Activated B cell treated with CpG ODN at 0.5 μM for 24 hours (primary cell): Measurements from ENCODE around the gene ANKRD40. TPM values are rescaled to one million over a fixed set of nuclear protein-coding genes. Genes with fewer than 3 reads are reported as not detected.

Experiments
- ATAC-seq: fragments of 200-7000 bp; cut with Tn5 transposase; one replicate; pipeline ENCODE4 v1.10.0; 2021; ENCODE audit warnings: low read depth, mild to moderate bottlenecking, moderate library complexity
- CTCF ChIA-PET: fragments of 350-600 bp; sonication (Branson Sonifier 250); formaldehyde crosslinking; loops from one replicate; lab custom pipeline; 2021; ENCODE audit warnings: antibody characterized with exemption; lab: Charles Lee
- POLR2A ChIA-PET: fragments of 350-600 bp; sonication (Branson Sonifier 250); formaldehyde crosslinking; loops from one replicate; lab custom pipeline; 2021; ENCODE audit warnings: antibody characterized with exemption; lab: Charles Lee
- DNase-seq: peaks from one replicate; pipeline ENCODE4 v3.0.0; 2022
- H3K27ac Mint-ChIP-seq: one replicate; pipeline ENCODE4 v1.8.0; 2020; ENCODE audit warnings: mixed read lengths
- H3K27me3 Mint-ChIP-seq: one replicate; pipeline ENCODE4 v1.8.0; 2021; ENCODE audit warnings: mixed read lengths
- H3K36me3 Mint-ChIP-seq: one replicate; pipeline ENCODE4 v1.8.0; 2021; ENCODE audit warnings: low read depth, mixed read lengths
- H3K4me1 Mint-ChIP-seq: one replicate; pipeline ENCODE4 v1.8.0; 2021; ENCODE audit warnings: mixed read lengths
- H3K4me3 Mint-ChIP-seq: one replicate; pipeline ENCODE4 v1.8.0; 2020; ENCODE audit warnings: mild to moderate bottlenecking, mixed read lengths
- H3K9me3 Mint-ChIP-seq: one replicate; pipeline ENCODE4 v1.8.0; 2020; ENCODE audit warnings: mixed read lengths
- CTCF ChIP-seq: fragments of 200-600 bp; IDR thresholded peaks from one replicate; pipeline ENCODE4 v1.8.0; 2022; ENCODE audit warnings: antibody characterized with exemption, mild to moderate bottlenecking
- intact Hi-C: fragments of 100-400 bp; cut with micrococcal nuclease; formaldehyde crosslinking; loops from one replicate; pipeline ENCODE4 v1.15.1; 2024
- total RNA-seq: library from RNA; stranded (reverse); gene quantifications from 2 replicates; pipeline ENCODE4 v1.2.3, GENCODE V29; 2022

Gene ANKRD40
- total RNA-seq, 1 donor from 2014 or later, result 39.0 TPM

- no peaks in the 10 kb centered on the region for H3K9me3 Mint-ChIP-seq
- POLR2A ChIA-PET, result no interaction called here
- H3K27ac Mint-ChIP-seq, result no peak overlapping the region
- peaks cover 17% of the 10 kb centered on the region for H3K36me3 Mint-ChIP-seq
- CTCF ChIA-PET, result no interaction called here
- H3K4me3 Mint-ChIP-seq, result no peak overlapping the region
- no peak for TF ChIP-seq CTCF
- DNase-seq (no peak), ATAC-seq (no peak)
- intact Hi-C loops, result no loop called here
- H3K4me1 Mint-ChIP-seq, result no peaks in the 10 kb centered on the region
- H3K27me3 Mint-ChIP-seq, result no peaks in the 10 kb centered on the region
Observed at GRCh38 chr17:50689251-50689650, 18.5 kb downstream of the ANKRD40 start.

GRCh38 chr17:50688245-50688644 lies 19.5 kb downstream of the ANKRD40 start:
- CTCF ChIA-PET, result no interaction called here
- no peaks in the 10 kb centered on the region for H3K9me3 Mint-ChIP-seq
- H3K4me1 Mint-ChIP-seq, result no peaks in the 10 kb centered on the region
- no peak overlapping the region for H3K27ac Mint-ChIP-seq
- POLR2A ChIA-PET, result no interaction called here
- H3K4me3 Mint-ChIP-seq, result no peak overlapping the region
- DNase-seq, result no peak
- intact Hi-C loops, result no loop called here
- peaks cover 10% of the 10 kb centered on the region for H3K36me3 Mint-ChIP-seq
- no peaks in the 10 kb centered on the region for H3K27me3 Mint-ChIP-seq
- TF ChIP-seq CTCF, result no peak
- no peak for ATAC-seq

- ChIA-PET CTCF (no interaction called here), POLR2A (no interaction called here)
- Mint-ChIP-seq H3K9me3 (no peaks in the 10 kb centered on the region), H3K4me3 (no peak overlapping the region), H3K27ac (no peak overlapping the region), H3K27me3 (peaks cover 2% of the 10 kb centered on the region), H3K36me3 (peaks cover 3% of the 10 kb centered on the region), H3K4me1 (no peaks in the 10 kb centered on the region)
- TF ChIP-seq CTCF, result no peak
- ATAC-seq, result no peak
- no peak for DNase-seq
- intact Hi-C loops, result no loop called here
Observed at GRCh38 chr17:50687200-50688066, 20.3 kb downstream of the ANKRD40 start.

- intact Hi-C loops, result no loop called here
- POLR2A ChIA-PET, result no interaction called here
- no peaks in the 10 kb centered on the region for H3K9me3 Mint-ChIP-seq
- no peak for TF ChIP-seq CTCF
- ATAC-seq (no peak), DNase-seq (no peak)
- CTCF ChIA-PET, result no interaction called here
- H3K27me3 Mint-ChIP-seq, result peaks cover 10% of the 10 kb centered on the region
- no peak overlapping the region for H3K4me3 Mint-ChIP-seq
- H3K27ac Mint-ChIP-seq, result no peak overlapping the region
- H3K4me1 Mint-ChIP-seq, result no peaks in the 10 kb centered on the region
- no peaks in the 10 kb centered on the region for H3K36me3 Mint-ChIP-seq
Observed at GRCh38 chr17:50686494-50687199, 21.1 kb downstream of the ANKRD40 start.

- H3K9me3 Mint-ChIP-seq, result no peaks in the 10 kb centered on the region
- ATAC-seq, result no peak
- H3K27me3 Mint-ChIP-seq, result peaks cover 16% of the 10 kb centered on the region
- POLR2A ChIA-PET, result no interaction called here
- no peak for DNase-seq
- no peaks in the 10 kb centered on the region for H3K36me3 Mint-ChIP-seq
- no peak for TF ChIP-seq CTCF
- no peak overlapping the region for H3K27ac Mint-ChIP-seq
- intact Hi-C loops, result no loop called here
- CTCF ChIA-PET, result no interaction called here
- H3K4me3 Mint-ChIP-seq, result no peak overlapping the region
- no peaks in the 10 kb centered on the region for H3K4me1 Mint-ChIP-seq
Observed at GRCh38 chr17:50685691-50686493, 21.8 kb downstream of the ANKRD40 start.
